Measurements from ENCODE around the gene GNAQ.

Gene GNAQ

GRCh38 chr9:77911928-77912327 lies 119.7 kb downstream of the GNAQ start:
- DNase-seq (ENCODE audit: low read depth): no peak
- TF ChIP-seq, protein P1, sequence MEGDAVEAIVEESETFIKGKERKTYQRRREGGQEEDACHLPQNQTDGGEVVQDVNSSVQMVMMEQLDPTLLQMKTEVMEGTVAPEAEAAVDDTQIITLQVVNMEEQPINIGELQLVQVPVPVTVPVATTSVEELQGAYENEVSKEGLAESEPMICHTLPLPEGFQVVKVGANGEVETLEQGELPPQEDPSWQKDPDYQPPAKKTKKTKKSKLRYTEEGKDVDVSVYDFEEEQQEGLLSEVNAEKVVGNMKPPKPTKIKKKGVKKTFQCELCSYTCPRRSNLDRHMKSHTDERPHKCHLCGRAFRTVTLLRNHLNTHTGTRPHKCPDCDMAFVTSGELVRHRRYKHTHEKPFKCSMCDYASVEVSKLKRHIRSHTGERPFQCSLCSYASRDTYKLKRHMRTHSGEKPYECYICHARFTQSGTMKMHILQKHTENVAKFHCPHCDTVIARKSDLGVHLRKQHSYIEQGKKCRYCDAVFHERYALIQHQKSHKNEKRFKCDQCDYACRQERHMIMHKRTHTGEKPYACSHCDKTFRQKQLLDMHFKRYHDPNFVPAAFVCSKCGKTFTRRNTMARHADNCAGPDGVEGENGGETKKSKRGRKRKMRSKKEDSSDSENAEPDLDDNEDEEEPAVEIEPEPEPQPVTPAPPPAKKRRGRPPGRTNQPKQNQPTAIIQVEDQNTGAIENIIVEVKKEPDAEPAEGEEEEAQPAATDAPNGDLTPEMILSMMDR (conservative IDR thresholded peaks at IDR 0.05; ENCODE audit: low read depth, low read length): no peak
- H3K4me3 ChIP-seq (ENCODE audit: low read length): no peak overlapping the region

DNA sequence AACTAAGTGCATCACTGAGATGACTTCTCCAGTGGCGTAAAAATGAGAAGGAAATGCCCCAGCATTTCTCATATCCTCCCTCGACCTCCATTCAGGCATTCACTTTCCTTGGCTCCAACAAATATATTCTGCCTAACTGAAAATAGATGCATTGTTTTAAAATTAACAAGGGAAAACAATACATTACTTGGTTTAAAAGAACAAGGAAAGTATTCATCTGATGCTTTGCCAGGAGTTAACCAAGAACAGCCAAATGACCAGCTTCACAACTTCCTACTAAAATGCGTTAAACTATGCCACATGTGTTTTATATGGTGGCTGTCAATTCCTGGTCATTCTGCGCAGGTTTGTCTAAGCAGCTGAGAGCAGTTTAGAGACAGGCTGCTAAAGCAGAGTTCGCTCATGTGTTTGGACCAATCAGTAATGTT lies 121.4 kb downstream of the GNAQ start:
- DNase-seq (ENCODE audit: low read depth): no peak
- H3K4me3 ChIP-seq (ENCODE audit: low read length): no peak overlapping the region
- TF ChIP-seq, protein P1 (conservative IDR thresholded peaks at IDR 0.05; ENCODE audit: low read depth, low read length): no peak

- TF ChIP-seq, protein P1 (conservative IDR thresholded peaks at IDR 0.05; ENCODE audit: low read depth, low read length): no peak
- H3K4me3 ChIP-seq (ENCODE audit: low read length): no peak overlapping the region
- no peak for DNase-seq (ENCODE audit: low read depth)
Measured at GRCh38 chr9:77909306-77909705, 122.3 kb downstream of the GNAQ start.

DNA sequence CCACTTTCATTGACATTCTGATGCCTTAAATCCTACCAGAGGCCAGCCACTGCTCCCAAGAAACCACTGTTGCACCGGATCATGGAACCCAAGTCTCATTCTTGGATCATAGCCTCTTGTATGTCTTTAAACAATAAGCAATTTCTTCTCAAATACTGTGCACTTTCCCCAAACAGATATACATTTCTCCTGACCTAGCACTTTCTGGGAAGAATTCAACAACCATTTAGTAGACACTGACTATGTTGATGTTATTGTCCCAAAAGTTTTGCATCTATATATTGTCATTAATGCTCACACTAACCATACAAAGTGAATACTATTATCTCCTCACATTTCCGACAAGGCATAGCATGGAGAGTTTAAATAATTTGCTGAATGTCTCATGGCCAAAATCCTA lies 123.3 kb downstream of the GNAQ start:
- no peak overlapping the region for H3K4me3 ChIP-seq (ENCODE audit: low read length)
- TF ChIP-seq, protein P1 (conservative IDR thresholded peaks at IDR 0.05; ENCODE audit: low read depth, low read length): no peak
- DNase-seq (ENCODE audit: low read depth): no peak

DNA sequence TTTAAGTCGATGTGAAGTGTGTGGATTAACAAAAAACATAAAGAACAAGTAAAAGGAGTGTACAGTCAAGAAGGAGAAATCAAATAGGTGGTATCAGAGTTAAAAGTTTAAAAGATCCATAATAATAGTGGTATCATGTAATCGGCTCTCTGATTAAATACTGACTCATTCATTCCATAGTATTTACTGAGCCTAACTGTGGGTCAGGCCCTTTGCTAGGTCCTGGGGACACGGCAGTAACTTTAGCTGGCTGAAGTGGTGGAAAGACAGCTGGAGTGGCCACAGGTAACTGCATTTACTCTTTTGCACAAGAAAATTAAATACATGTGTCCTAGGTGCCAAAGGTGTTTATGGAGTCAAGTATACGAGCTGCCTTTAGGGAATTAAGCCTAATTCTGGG lies 124.0 kb downstream of the GNAQ start:
- TF ChIP-seq, protein P1 (conservative IDR thresholded peaks at IDR 0.05; ENCODE audit: low read depth, low read length): no peak
- H3K4me3 ChIP-seq (ENCODE audit: low read length): no peak overlapping the region

DNA sequence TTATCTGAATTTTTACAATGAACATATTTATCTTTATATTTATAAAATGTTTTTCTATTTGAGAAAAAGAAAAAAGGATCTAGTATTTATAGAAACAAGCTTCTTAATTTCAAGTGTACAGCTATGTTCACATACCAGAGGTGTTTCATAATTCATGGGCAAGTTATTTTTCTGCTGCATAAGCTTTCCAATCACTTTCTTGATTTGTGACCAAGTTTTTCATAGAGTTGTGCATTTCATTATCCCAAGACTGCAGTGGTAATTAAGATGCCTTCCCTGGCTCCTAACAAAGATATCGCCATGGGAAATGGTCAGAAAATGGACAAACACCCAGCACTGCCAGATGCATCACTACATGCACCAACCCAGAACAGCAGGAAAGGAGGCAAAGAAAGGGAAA lies 124.6 kb downstream of the GNAQ start:
- DNase-seq (ENCODE audit: low read depth): no peak
- TF ChIP-seq, protein P1 (conservative IDR thresholded peaks at IDR 0.05; ENCODE audit: low read depth, low read length): no peak
- H3K4me3 ChIP-seq (ENCODE audit: low read length): no peak overlapping the region

More for the DNA sequence above, 124.0 kb downstream of the GNAQ start:
- no peak for DNase-seq (ENCODE audit: low read depth)

GRCh38 chr9:77903666-77904285 lies 127.8 kb downstream of the GNAQ start:
- DNase-seq (ENCODE audit: low read depth): no peak
- no peak overlapping the region for H3K4me3 ChIP-seq (ENCODE audit: low read length)
- TF ChIP-seq, protein P1 (conservative IDR thresholded peaks at IDR 0.05; ENCODE audit: low read depth, low read length): no peak
